ENCODE results near the gene ME3.

GRCh38 chr11:86511086-86511551 lies 161.3 kb downstream of the ME3 start:
- TF ChIP-seq, protein P1, sequence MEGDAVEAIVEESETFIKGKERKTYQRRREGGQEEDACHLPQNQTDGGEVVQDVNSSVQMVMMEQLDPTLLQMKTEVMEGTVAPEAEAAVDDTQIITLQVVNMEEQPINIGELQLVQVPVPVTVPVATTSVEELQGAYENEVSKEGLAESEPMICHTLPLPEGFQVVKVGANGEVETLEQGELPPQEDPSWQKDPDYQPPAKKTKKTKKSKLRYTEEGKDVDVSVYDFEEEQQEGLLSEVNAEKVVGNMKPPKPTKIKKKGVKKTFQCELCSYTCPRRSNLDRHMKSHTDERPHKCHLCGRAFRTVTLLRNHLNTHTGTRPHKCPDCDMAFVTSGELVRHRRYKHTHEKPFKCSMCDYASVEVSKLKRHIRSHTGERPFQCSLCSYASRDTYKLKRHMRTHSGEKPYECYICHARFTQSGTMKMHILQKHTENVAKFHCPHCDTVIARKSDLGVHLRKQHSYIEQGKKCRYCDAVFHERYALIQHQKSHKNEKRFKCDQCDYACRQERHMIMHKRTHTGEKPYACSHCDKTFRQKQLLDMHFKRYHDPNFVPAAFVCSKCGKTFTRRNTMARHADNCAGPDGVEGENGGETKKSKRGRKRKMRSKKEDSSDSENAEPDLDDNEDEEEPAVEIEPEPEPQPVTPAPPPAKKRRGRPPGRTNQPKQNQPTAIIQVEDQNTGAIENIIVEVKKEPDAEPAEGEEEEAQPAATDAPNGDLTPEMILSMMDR (IDR thresholded peaks at IDR 0.05): no peak
- TF ChIP-seq, protein P2, sequence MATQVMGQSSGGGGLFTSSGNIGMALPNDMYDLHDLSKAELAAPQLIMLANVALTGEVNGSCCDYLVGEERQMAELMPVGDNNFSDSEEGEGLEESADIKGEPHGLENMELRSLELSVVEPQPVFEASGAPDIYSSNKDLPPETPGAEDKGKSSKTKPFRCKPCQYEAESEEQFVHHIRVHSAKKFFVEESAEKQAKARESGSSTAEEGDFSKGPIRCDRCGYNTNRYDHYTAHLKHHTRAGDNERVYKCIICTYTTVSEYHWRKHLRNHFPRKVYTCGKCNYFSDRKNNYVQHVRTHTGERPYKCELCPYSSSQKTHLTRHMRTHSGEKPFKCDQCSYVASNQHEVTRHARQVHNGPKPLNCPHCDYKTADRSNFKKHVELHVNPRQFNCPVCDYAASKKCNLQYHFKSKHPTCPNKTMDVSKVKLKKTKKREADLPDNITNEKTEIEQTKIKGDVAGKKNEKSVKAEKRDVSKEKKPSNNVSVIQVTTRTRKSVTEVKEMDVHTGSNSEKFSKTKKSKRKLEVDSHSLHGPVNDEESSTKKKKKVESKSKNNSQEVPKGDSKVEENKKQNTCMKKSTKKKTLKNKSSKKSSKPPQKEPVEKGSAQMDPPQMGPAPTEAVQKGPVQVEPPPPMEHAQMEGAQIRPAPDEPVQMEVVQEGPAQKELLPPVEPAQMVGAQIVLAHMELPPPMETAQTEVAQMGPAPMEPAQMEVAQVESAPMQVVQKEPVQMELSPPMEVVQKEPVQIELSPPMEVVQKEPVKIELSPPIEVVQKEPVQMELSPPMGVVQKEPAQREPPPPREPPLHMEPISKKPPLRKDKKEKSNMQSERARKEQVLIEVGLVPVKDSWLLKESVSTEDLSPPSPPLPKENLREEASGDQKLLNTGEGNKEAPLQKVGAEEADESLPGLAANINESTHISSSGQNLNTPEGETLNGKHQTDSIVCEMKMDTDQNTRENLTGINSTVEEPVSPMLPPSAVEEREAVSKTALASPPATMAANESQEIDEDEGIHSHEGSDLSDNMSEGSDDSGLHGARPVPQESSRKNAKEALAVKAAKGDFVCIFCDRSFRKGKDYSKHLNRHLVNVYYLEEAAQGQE (IDR thresholded peaks at IDR 0.05; ENCODE audit: insufficient read depth in 1 of 2, low read depth in 2 of 2, low read length in 1 of 2): no peak
